SK-N-SH (cell line): ENCODE data around the gene TESMIN. TPM values are rescaled to one million over a fixed set of nuclear protein-coding genes. Genes with fewer than 3 reads are reported as not detected.

Source experiments
- CTCF ChIA-PET: fragments of 300-600, 350-600 bp; formaldehyde crosslinking; extraction: SDS; loops from one replicate; lab custom pipeline; 2021; lab: Yijun Ruan, JAX
- POLR2A ChIA-PET: fragments of 350-600 bp; sonication (Branson Sonifier 250); formaldehyde crosslinking; extraction: SDS; loops from one replicate; lab custom pipeline; 2020; ENCODE audit warnings: antibody characterized with exemption, inconsistent platforms; lab: Yijun Ruan, JAX
- DNase-seq: peaks from one replicate; pipeline ENCODE4 v3.0.0; 2012
- H2AFZ ChIP-seq: fragments of 200-600 bp; sonication (generic); 2 replicates; pipeline ENCODE4 v1.8.1; 2016; ENCODE audit warnings: antibody characterized with exemption, mild to moderate bottlenecking, low read depth
- H3F3A ChIP-seq: fragments of 200-600 bp; sonication (generic); replicated peaks from 2 replicates; pipeline ENCODE3; 2016; ENCODE audit warnings: antibody characterized with exemption, mild to moderate bottlenecking; ENCODE audit not compliant: insufficient read depth
- H3K27ac ChIP-seq, 2 experiments: fragments of 200-500 bp in 1 of 2; fragments of 200-600 bp in 1 of 2; sonication (Bioruptor generic) in 1 of 2; sonication (generic), shearing (Covaris generic) in 1 of 2; 2 replicates each; pipeline versions ENCODE4 v1.5.1 to v1.6.1; 2014 to 2016; ENCODE audit warnings: low read depth in 2 of 2, inconsistent platforms in 1 of 2, low read length in 1 of 2, mild to moderate bottlenecking in 1 of 2, mixed read lengths in 1 of 2
- H3K27me3 ChIP-seq: fragments of 200-600 bp; sonication (generic), shearing (Covaris generic); 2 replicates; pipeline ENCODE4 v1.6.1; 2016; ENCODE audit warnings: mixed run types; ENCODE audit not compliant: insufficient read depth
- H3K36me3 ChIP-seq, 2 experiments: fragments of 200-500 bp in 1 of 2; fragments of 200-600 bp in 1 of 2; sonication (Bioruptor generic) in 1 of 2; sonication (generic) in 1 of 2; replicated peaks in 1 of 2; 2 replicates each; pipeline versions ENCODE3 to v1.5.1; 2014 to 2016; ENCODE audit warnings: low read length in 1 of 2, mild to moderate bottlenecking in 1 of 2; ENCODE audit not compliant: insufficient read depth in 2 of 2, control insufficient read depth in 1 of 2
- H3K4me1 ChIP-seq, 2 experiments: fragments of 200-500 bp in 1 of 2; fragments of 200-600 bp in 1 of 2; sonication (Bioruptor generic) in 1 of 2; sonication (generic), shearing (Covaris generic) in 1 of 2; 2 replicates each; pipeline versions ENCODE4 v1.5.1 to v1.6.1; 2014 to 2016; ENCODE audit warnings: low read depth in 1 of 2, low read length in 1 of 2, mixed run types in 1 of 2; ENCODE audit not compliant: insufficient read depth in 2 of 2, control insufficient read depth in 1 of 2
- H3K4me2 ChIP-seq: fragments of 200-600 bp; sonication (generic), shearing (Covaris generic); 2 replicates; pipeline ENCODE4 v1.6.1; 2017; ENCODE audit warnings: mixed run types
- H3K4me3 ChIP-seq, 2 experiments: fragments of 200-500 bp in 1 of 2; fragments of 200-600 bp in 1 of 2; sonication (Bioruptor generic) in 1 of 2; sonication (generic), shearing (Covaris generic) in 1 of 2; 2 replicates each; pipeline versions ENCODE4 v1.5.1 to v1.8.1; 2014 to 2016; ENCODE audit warnings: low read depth in 2 of 2, inconsistent platforms in 1 of 2, low read length in 1 of 2, mild to moderate bottlenecking in 1 of 2, mixed read lengths in 1 of 2, moderate library complexity in 1 of 2
- H3K79me2 ChIP-seq: fragments of 200-600 bp; sonication (generic); 2 replicates; pipeline ENCODE4 v1.8.1; 2017; ENCODE audit warnings: mild to moderate bottlenecking; ENCODE audit not compliant: insufficient read depth
- H3K9ac ChIP-seq: fragments of 200-600 bp; sonication (generic); 2 replicates; pipeline ENCODE4 v1.6.1; 2017; ENCODE audit warnings: mixed run types
- H3K9me2 ChIP-seq: fragments of 200-600 bp; sonication (generic); 2 replicates; pipeline ENCODE4 v1.6.1; 2017; ENCODE audit warnings: mixed run types
- H3K9me3 ChIP-seq: fragments of 200-600 bp; sonication (generic); 2 replicates; pipeline ENCODE4 v1.6.1; 2017; ENCODE audit warnings: mixed run types, mild to moderate bottlenecking, moderate library complexity
- H4K20me1 ChIP-seq: fragments of 200-600 bp; sonication (generic); 2 replicates; pipeline ENCODE4 v1.6.1; 2017; ENCODE audit warnings: mild to moderate bottlenecking, mixed run types; ENCODE audit not compliant: insufficient read depth
- CHD2 ChIP-seq: fragments of 150-350 bp; IDR thresholded peaks from 2 replicates; pipeline ENCODE4 v1.6.1; 2018; ENCODE audit warnings: low read length; ENCODE audit not compliant: partially characterized antibody
- ELF1 ChIP-seq: IDR thresholded peaks from 2 replicates; pipeline ENCODE4 v1.4.0; 2012
- EP300 ChIP-seq, 2 experiments: IDR thresholded peaks; 2 replicates each; pipeline versions ENCODE4 v1.4.0 to v1.6.1; 2012; ENCODE audit warnings: borderline replicate concordance in 1 of 2, low read depth in 1 of 2, low read length in 1 of 2
- GABPA ChIP-seq: IDR thresholded peaks from 2 replicates; pipeline ENCODE4 v1.4.0; 2012; ENCODE audit warnings: low read depth, mild to moderate bottlenecking
- RCOR1 ChIP-seq: fragments of 150-350 bp; IDR thresholded peaks from 2 replicates; pipeline ENCODE4 v1.6.1; 2017; ENCODE audit warnings: antibody characterized with exemption, low read length
- TAF1 ChIP-seq: IDR thresholded peaks from 2 replicates; pipeline ENCODE4 v1.6.1; 2012; ENCODE audit warnings: low read depth, mild to moderate bottlenecking, low read length, moderate library complexity, borderline replicate concordance
- USF2 ChIP-seq: fragments of 150-350 bp; IDR thresholded peaks from 2 replicates; pipeline ENCODE4 v1.6.1; 2017; ENCODE audit warnings: antibody characterized with exemption, low read length, low read depth, borderline replicate concordance
- WGBS: methylation state at CpG from one replicate; pipeline ENCODE4 v1.1.6; 2017; ENCODE audit warnings: low lambda C conversion rate; 5-methylcytosine and 5-hydroxymethylcytosine counted together
- polyA plus RNA-seq, 3 experiments: library from polyadenylated mRNA; depleted of rRNA; stranded (reverse); fragments of >200 nt; gene quantifications; 2 replicates each; pipeline ENCODE4 v1.2.3, GENCODE V29; 2012
- TF ChIP-seq, protein P1 (sequence below): IDR thresholded peaks from 2 replicates; pipeline ENCODE4; 2012
- TF ChIP-seq, protein P2 (sequence below): IDR thresholded peaks from 2 replicates; pipeline ENCODE4 v1.4.0; 2012; ENCODE audit warnings: low read depth, borderline replicate concordance
- TF ChIP-seq, protein P3 (sequence below): fragments of 150-350 bp; IDR thresholded peaks from 2 replicates; pipeline ENCODE4 v1.6.1; 2016; ENCODE audit warnings: mild to moderate bottlenecking, low read depth, low read length

Gene TESMIN
- polyA plus RNA-seq, 1 of the 3 experiments (the other 2 are of a cell fraction), result 3.5 TPM

DNA sequence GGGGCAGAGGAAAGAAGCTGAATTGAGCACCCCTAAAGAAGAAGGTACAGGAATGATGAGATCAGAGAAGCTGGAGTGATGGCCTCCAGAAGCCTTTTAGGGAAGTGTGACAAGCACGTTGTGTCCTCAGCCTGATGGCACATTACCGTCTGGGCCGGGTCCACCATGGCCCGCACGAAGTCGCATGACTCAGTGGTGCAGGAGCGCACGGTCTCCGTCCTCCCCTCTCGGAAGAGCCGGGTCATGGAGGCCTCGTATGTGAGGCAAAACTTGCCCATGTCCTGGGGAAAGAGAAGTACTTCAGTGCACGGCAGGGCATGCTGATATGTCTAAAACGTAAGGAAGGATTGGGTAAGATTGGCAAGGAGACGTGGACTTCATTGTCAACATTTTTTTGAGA is 11.2 kb upstream of the TESMIN start:
- no peak for DNase-seq
- ChIA-PET CTCF (interaction anchor here (0.6 kb wide), 1 partner anchor 113 kb away, joined by 4 read pairs; no protein-coding TSS in a partner anchor), POLR2A (no interaction called here)
- Histone ChIP-seq H3K79me2 (no peaks in the 10 kb centered on the region), H3K4me3 (no peak overlapping the region), H3K9me2 (no peaks in the 10 kb centered on the region), H3K4me1 (peaks cover 0 to 20% of the 10 kb centered on the region in 2 experiments; a peak in 1 of 4 replicates), H3K27ac (no peak overlapping the region), H2AFZ (no peak overlapping the region), H3K9ac (no peak overlapping the region), H3K27me3 (no peaks in the 10 kb centered on the region), H3K36me3 (peaks cover 12 to 39% of the 10 kb centered on the region in 2 experiments), H3F3A (no peaks in the 10 kb centered on the region), H3K4me2 (no peak overlapping the region), H4K20me1 (no peaks in the 10 kb centered on the region), H3K9me3 (no peaks in the 10 kb centered on the region)
- 89% methylated on average over 15 of the region's 15 CpGs for WGBS
- TF ChIP-seq USF2, result no peak
- TF ChIP-seq, protein P1, sequence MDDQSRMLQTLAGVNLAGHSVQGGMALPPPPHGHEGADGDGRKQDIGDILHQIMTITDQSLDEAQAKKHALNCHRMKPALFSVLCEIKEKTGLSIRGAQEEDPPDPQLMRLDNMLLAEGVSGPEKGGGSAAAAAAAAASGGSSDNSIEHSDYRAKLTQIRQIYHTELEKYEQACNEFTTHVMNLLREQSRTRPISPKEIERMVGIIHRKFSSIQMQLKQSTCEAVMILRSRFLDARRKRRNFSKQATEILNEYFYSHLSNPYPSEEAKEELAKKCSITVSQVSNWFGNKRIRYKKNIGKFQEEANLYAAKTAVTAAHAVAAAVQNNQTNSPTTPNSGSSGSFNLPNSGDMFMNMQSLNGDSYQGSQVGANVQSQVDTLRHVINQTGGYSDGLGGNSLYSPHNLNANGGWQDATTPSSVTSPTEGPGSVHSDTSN, result no peak
- TF ChIP-seq CHD2, result no peak
- no peak for TF ChIP-seq TAF1
- TF ChIP-seq RCOR1, result no peak
- TF ChIP-seq ELF1, result no peak

- H3F3A ChIP-seq, result peaks cover under 1% of the 10 kb centered on the region
- 83% methylated on average over 10 of the region's 12 CpGs for WGBS
- no peak overlapping the region for H3K9ac ChIP-seq
- H3K27me3 ChIP-seq, result no peaks in the 10 kb centered on the region
- H3K4me3 ChIP-seq, result no peak overlapping the region
- TF ChIP-seq, protein P2, sequence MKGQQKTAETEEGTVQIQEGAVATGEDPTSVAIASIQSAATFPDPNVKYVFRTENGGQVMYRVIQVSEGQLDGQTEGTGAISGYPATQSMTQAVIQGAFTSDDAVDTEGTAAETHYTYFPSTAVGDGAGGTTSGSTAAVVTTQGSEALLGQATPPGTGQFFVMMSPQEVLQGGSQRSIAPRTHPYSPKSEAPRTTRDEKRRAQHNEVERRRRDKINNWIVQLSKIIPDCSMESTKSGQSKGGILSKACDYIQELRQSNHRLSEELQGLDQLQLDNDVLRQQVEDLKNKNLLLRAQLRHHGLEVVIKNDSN, result no peak
- no peak for TF ChIP-seq TAF1
- TF ChIP-seq GABPA, result no peak
- TF ChIP-seq, protein P3, sequence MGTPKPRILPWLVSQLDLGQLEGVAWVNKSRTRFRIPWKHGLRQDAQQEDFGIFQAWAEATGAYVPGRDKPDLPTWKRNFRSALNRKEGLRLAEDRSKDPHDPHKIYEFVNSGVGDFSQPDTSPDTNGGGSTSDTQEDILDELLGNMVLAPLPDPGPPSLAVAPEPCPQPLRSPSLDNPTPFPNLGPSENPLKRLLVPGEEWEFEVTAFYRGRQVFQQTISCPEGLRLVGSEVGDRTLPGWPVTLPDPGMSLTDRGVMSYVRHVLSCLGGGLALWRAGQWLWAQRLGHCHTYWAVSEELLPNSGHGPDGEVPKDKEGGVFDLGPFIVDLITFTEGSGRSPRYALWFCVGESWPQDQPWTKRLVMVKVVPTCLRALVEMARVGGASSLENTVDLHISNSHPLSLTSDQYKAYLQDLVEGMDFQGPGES, result no peak
- TF ChIP-seq EP300 (IDR thresholded peaks at IDR 0.05; ENCODE audit: borderline replicate concordance in 1 of 2, low read depth in 1 of 2, low read length in 1 of 2), result no peak
- H3K4me2 ChIP-seq, result no peak overlapping the region
- H4K20me1 ChIP-seq, result no peaks in the 10 kb centered on the region
- no peak overlapping the region for H2AFZ ChIP-seq
- H3K27ac ChIP-seq, result no peak overlapping the region
- no peaks in the 10 kb centered on the region for H3K79me2 ChIP-seq
- H3K9me2 ChIP-seq, result no peaks in the 10 kb centered on the region
- no peaks in the 10 kb centered on the region for H3K9me3 ChIP-seq
- H3K4me1 ChIP-seq, result peaks cover 0 to 25% of the 10 kb centered on the region in 2 experiments; a peak in 1 of 4 replicates
- no peak for DNase-seq
- CTCF ChIA-PET, result no interaction called here
- H3K36me3 ChIP-seq, result peaks cover 18 to 44% of the 10 kb centered on the region in 2 experiments
- POLR2A ChIA-PET, result no interaction called here
Observed at GRCh38 chr11:68761801-68762200, 10.5 kb upstream of the TESMIN start.
